GM21526 (cell line): ENCODE results near the gene THYN1.
"Not testable (repeated sequence)": the region's sequence is repeated elsewhere in the genome, so short reads cannot be mapped to it uniquely, and the experiment has no call there.

Source experiments
- ATAC-seq: cut with Tn5 transposase; IDR thresholded peaks from one replicate; pipeline ENCODE4 v1.9.1; 2021; ENCODE audit warnings: moderate library complexity; ENCODE audit not compliant: unreplicated experiment, low FRiP score

Gene THYN1

GRCh38 chr11:134253188-134253993 lies at the start of gene THYN1, which contains the start of gene ACAD8:
Gene THYN1 (minus strand): TSS chr11:134253352. CDS start chr11:134252882, 470 bp downstream.
Gene ACAD8 (plus strand): TSS chr11:134253568. CDS start chr11:134253601, 33 bp downstream.
- peak; percentile 99 for ATAC-seq

- ATAC-seq, result no peak
Observed at GRCh38 chr11:134294664-134295063, 41.5 kb upstream of the THYN1 start.

GRCh38 chr11:134293119-134294113 lies 40.3 kb upstream of the THYN1 start:
- ATAC-seq, result no peak

GRCh38 chr11:134292661-134293060 lies 39.5 kb upstream of the THYN1 start:
- no peak for ATAC-seq

GRCh38 chr11:134291196-134291595 lies 38.0 kb upstream of the THYN1 start:
- ATAC-seq, result no peak

- no peak for ATAC-seq
Observed at GRCh38 chr11:134290646-134291045, 37.5 kb upstream of the THYN1 start.

GRCh38 chr11:134289789-134290188 lies 36.6 kb upstream of the THYN1 start:
- no peak for ATAC-seq

- no peak for ATAC-seq
Observed at GRCh38 chr11:134289167-134289566, 36.0 kb upstream of the THYN1 start.

GRCh38 chr11:134288486-134288885 lies 35.3 kb upstream of the THYN1 start:
- ATAC-seq, result no peak

- no peak for ATAC-seq
Observed at GRCh38 chr11:134287561-134287960, 34.4 kb upstream of the THYN1 start.

GRCh38 chr11:134284349-134284748 lies 31.2 kb upstream of the THYN1 start:
- not testable (repeated sequence) for ATAC-seq

- ATAC-seq, result no peak
Observed at GRCh38 chr11:134283461-134284230, 30.5 kb upstream of the THYN1 start.

GRCh38 chr11:134282121-134283045 lies 29.2 kb upstream of the THYN1 start:
- no peak for ATAC-seq

- ATAC-seq, result not testable (repeated sequence)
Observed at GRCh38 chr11:134281635-134282034, 28.5 kb upstream of the THYN1 start.

GRCh38 chr11:134278356-134278755 lies 25.2 kb upstream of the THYN1 start:
- ATAC-seq, result no peak

GRCh38 chr11:134277183-134278001 lies 24.2 kb upstream of the THYN1 start:
- ATAC-seq, result no peak

- ATAC-seq, result peak; percentile 29
Observed at GRCh38 chr11:134276396-134277182, 23.4 kb upstream of the THYN1 start.
